K562 (cell line): Measurements from ENCODE around the gene RREB1. TPM values are rescaled to one million over a fixed set of nuclear protein-coding genes. Genes with fewer than 3 reads are reported as not detected.

Experiments used
- GATAD2B ChIP-seq: fragments of 450-650 bp; IDR thresholded peaks from 2 replicates; pipeline ENCODE4 v1.6.1; 2017; ENCODE audit warnings: mild to moderate bottlenecking, borderline replicate concordance
- HMGN3 ChIP-seq: IDR thresholded peaks from 2 replicates; pipeline ENCODE4 v1.6.1; 2011; ENCODE audit warnings: borderline replicate concordance, low read depth, mild to moderate bottlenecking, mixed read lengths, low read length; ENCODE audit not compliant: insufficient read length; ENCODE audit errors: extremely low read depth
- HNRNPL ChIP-seq: fragments of 200-400 bp; formaldehyde crosslinking; IDR thresholded peaks from 2 replicates; pipeline ENCODE4 v1.6.1; 2017; ENCODE audit warnings: low read depth, mild to moderate bottlenecking, low read length
- IRF2 ChIP-seq: sonication (generic); formaldehyde crosslinking; IDR thresholded peaks from 2 replicates; pipeline ENCODE4 v1.8.1; 2022; ENCODE audit warnings: mild to moderate bottlenecking, missing genetic modification reagents
- KDM1A ChIP-seq, 2 experiments: fragments of 450-650 bp; IDR thresholded peaks; 2 replicates each; pipeline ENCODE4 v1.6.1; 2016; ENCODE audit warnings: mild to moderate bottlenecking in 2 of 2
- MYC ChIP-seq, 2 experiments: fragments of 250-450 bp in 1 of 2; sonication (Bioruptor Pico) in 1 of 2; IDR thresholded peaks; 2 replicates each; pipeline versions ENCODE4 v1.5.1 to v1.6.1; 2012 to 2021; ENCODE audit warnings: low read depth in 2 of 2, borderline replicate concordance in 1 of 2, improper control_type of control experiment in 1 of 2, low read length in 1 of 2, mild to moderate bottlenecking in 1 of 2, moderate library complexity in 1 of 2
- NR3C1 ChIP-seq: sonication (generic); formaldehyde crosslinking; IDR thresholded peaks from 2 replicates; pipeline ENCODE4 v1.8.1; 2022; ENCODE audit warnings: missing genetic modification reagents
- PCBP1 ChIP-seq: fragments of 200-400 bp; formaldehyde crosslinking; IDR thresholded peaks from 2 replicates; pipeline ENCODE4 v1.6.1; 2018; ENCODE audit warnings: mild to moderate bottlenecking, low read depth, low read length; ENCODE audit not compliant: poor library complexity, severe bottlenecking
- RB1 ChIP-seq: fragments of 450-650 bp; IDR thresholded peaks from 2 replicates; pipeline ENCODE4 v1.6.1; 2017; ENCODE audit warnings: low read depth, mild to moderate bottlenecking
- RBBP5 ChIP-seq: fragments of 200-600 bp; sonication (generic); IDR thresholded peaks from 2 replicates; pipeline ENCODE4 v1.6.1; 2012; ENCODE audit warnings: borderline replicate concordance, mild to moderate bottlenecking, low read length, control low read depth, inconsistent platforms; ENCODE audit not compliant: insufficient read depth, poor library complexity, severe bottlenecking
- RBM14 ChIP-seq: fragments of 200-400 bp; formaldehyde crosslinking; IDR thresholded peaks from 2 replicates; pipeline ENCODE4 v1.6.1; 2018; ENCODE audit warnings: low read depth, mild to moderate bottlenecking, low read length, moderate library complexity, borderline replicate concordance; ENCODE audit not compliant: insufficient read depth
- RCOR1 ChIP-seq, 2 experiments: IDR thresholded peaks; 2 replicates each; pipeline ENCODE4 v1.6.1; 2012; ENCODE audit warnings: low read depth in 2 of 2, low read length in 2 of 2, borderline replicate concordance in 1 of 2, improper control_type of control experiment in 1 of 2
- SAP30 ChIP-seq: fragments of 200-600 bp; sonication (generic); IDR thresholded peaks from 2 replicates; pipeline ENCODE4 v1.6.1; 2012; ENCODE audit warnings: borderline replicate concordance, low read depth, mild to moderate bottlenecking, moderate library complexity, low read length, control low read depth, inconsistent platforms; ENCODE audit not compliant: insufficient read depth, poor library complexity, severe bottlenecking
- SIN3B ChIP-seq: fragments of 450-650 bp; IDR thresholded peaks from 2 replicates; pipeline ENCODE4 v1.6.1; 2017; ENCODE audit warnings: low read depth, mild to moderate bottlenecking, moderate library complexity
- polyA plus RNA-seq, 8 experiments: library from polyadenylated mRNA; depleted of rRNA in 4 of 8; stranded (reverse) in 5 of 8; unstranded in 3 of 8; fragments of >200 nt; fragmentation: Nextera tagmentation in 2 of 8; fragmentation: Illumina TruSeq in 1 of 8; extraction: Ambion mirVana in 2 of 8; extraction: Trizol in 1 of 8; gene quantifications; 2 replicates each; pipeline versions ENCODE4 v1.2.1 to v1.2.3, GENCODE V29; 2011 to 2014; ENCODE audit warnings: inconsistent platforms in 1 of 8, missing spikeins in 1 of 8
- total RNA-seq, 7 experiments: library from RNA; depleted of rRNA in 6 of 7; stranded (reverse); fragments of >200 nt in 6 of 7; fragmentation: Illumina TruSeq in 2 of 7; extraction: Trizol in 2 of 7; gene quantifications; 2 replicates each; pipeline versions ENCODE4 v1.2.1 to v1.2.3, GENCODE V29; 2011 to 2021; ENCODE audit warnings: low replicate concordance in 1 of 7
- TF ChIP-seq, protein P1 (sequence below): fragments of 450-650 bp; formaldehyde crosslinking; IDR thresholded peaks from 2 replicates; pipeline ENCODE4 v1.4.0; 2022; ENCODE audit warnings: missing genetic modification characterization
- TF ChIP-seq, protein P2 (sequence below), 3 experiments: IDR thresholded peaks in 2 of 3; conservative IDR thresholded peaks in 1 of 3; 2 replicates each; pipeline ENCODE4 v1.5.1; 2011 to 2012; ENCODE audit warnings: low read length in 3 of 3, mild to moderate bottlenecking in 3 of 3, control low read depth in 2 of 3, improper control_type of control experiment in 1 of 3, inconsistent platforms in 1 of 3, low read depth in 1 of 3, mixed read lengths in 1 of 3, moderate library complexity in 1 of 3; ENCODE audit not compliant: insufficient read depth in 2 of 3
- TF ChIP-seq, protein P3 (sequence below): fragments of 450-650 bp; formaldehyde crosslinking; IDR thresholded peaks from 2 replicates; pipeline ENCODE4 v1.4.0; 2020; ENCODE audit warnings: mild to moderate bottlenecking, moderate library complexity
- TF ChIP-seq, protein P4 (sequence below): fragments of 250-450 bp; sonication (Bioruptor Pico); IDR thresholded peaks from 2 replicates; pipeline ENCODE4 v1.9.0; 2021; ENCODE audit warnings: mild to moderate bottlenecking, inconsistent platforms

RREB1 gene
- total and polyA plus RNA-seq, 9 of the 15 experiments (the other 6 are each of a cell fraction or from before 2014, with no cell fraction given), result 3.3 to 64.2 (median 19.3) TPM

DNA sequence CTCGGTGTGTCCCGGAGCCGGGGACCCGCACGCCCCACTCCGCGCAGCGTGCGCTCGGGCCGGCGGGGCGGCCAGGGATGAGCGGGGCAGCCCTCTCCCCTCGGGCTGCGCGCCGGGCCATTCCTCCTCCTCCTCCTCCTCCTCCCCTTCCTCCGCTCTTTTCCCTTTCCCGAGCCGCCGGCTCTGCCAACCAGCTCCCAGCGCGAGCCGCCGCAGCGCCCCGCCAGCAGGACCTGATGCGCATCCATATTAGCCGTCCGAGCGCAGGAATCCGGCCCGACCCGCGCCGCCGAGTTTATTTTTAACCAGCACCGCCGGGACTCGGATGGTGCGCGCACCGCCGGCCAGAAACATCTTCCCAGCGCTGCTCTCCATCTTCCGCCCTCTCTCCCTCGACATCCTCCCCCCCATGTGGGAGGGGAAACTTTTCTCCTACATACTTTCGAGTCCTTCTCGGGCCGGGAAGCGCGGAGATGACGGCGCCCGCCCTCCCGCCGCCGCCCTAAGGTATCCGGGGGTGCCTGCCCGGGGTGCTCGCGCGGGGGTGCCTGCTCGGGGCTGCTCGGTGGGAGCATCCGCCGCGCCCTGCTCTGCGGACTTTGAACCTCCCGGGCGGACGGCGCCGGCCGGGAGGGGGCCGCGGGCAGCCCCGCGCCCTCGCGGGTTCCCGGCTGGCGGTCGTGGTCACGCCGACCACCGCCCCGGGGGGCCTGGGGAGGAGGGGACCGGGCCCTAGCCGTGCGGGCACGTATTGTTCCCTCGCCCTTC, 619 bp downstream of the RREB1 start (continued):
- TF ChIP-seq, protein P1, sequence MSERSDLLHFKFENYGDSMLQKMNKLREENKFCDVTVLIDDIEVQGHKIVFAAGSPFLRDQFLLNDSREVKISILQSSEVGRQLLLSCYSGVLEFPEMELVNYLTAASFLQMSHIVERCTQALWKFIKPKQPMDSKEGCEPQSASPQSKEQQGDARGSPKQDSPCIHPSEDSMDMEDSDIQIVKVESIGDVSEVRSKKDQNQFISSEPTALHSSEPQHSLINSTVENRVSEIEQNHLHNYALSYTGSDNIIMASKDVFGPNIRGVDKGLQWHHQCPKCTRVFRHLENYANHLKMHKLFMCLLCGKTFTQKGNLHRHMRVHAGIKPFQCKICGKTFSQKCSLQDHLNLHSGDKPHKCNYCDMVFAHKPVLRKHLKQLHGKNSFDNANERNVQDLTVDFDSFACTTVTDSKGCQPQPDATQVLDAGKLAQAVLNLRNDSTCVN (CRISPR knock-in tag), result no peak
- TF ChIP-seq SIN3B (0 out of 2 replicates have a peak, but pooled peaks have one; percentile 38), PCBP1 (peak; percentile 88), KDM1A (IDR thresholded peaks at IDR 0.05) (peak in 1 of 2 experiments; percentile 65; a peak in 2 of 4 replicates), RB1 (peak; percentile 72), RBBP5 (peak; percentile 68), NR3C1 (CRISPR knock-in tag) (0 out of 2 replicates have a peak, but pooled peaks have one; percentile 28), IRF2 (no peak), HNRNPL (peak; percentile 16; the same call in 1 of the 2 replicates), SAP30 (peak; percentile 78), GATAD2B (peak; percentile 68), RCOR1 (IDR thresholded peaks at IDR 0.05; ENCODE audit: borderline replicate concordance in 1 of 2, low read depth in 2 of 2, low read length in 2 of 2) (peak in 1 of 2 experiments; percentile 45; a peak in 1 of 4 replicates), RBM14 (0 out of 2 replicates have a peak, but pooled peaks have one; percentile 74), MYC (IDR thresholded peaks at IDR 0.05; ENCODE audit: low read depth, low read length) (no peak), MYC (CRISPR knock-in tag; IDR thresholded peaks at IDR 0.05; ENCODE audit: borderline replicate concordance, low read depth) (no peak), HMGN3 (peak; percentile 21)
- TF ChIP-seq, protein P2, sequence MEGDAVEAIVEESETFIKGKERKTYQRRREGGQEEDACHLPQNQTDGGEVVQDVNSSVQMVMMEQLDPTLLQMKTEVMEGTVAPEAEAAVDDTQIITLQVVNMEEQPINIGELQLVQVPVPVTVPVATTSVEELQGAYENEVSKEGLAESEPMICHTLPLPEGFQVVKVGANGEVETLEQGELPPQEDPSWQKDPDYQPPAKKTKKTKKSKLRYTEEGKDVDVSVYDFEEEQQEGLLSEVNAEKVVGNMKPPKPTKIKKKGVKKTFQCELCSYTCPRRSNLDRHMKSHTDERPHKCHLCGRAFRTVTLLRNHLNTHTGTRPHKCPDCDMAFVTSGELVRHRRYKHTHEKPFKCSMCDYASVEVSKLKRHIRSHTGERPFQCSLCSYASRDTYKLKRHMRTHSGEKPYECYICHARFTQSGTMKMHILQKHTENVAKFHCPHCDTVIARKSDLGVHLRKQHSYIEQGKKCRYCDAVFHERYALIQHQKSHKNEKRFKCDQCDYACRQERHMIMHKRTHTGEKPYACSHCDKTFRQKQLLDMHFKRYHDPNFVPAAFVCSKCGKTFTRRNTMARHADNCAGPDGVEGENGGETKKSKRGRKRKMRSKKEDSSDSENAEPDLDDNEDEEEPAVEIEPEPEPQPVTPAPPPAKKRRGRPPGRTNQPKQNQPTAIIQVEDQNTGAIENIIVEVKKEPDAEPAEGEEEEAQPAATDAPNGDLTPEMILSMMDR (IDR thresholded peaks at IDR 0.05 in 2 of 3, conservative IDR thresholded peaks at IDR 0.05 in 1 of 3; ENCODE audit: insufficient read depth in 2 of 3, low read depth in 1 of 3, low read length in 3 of 3), result no peak
- TF ChIP-seq, protein P3, sequence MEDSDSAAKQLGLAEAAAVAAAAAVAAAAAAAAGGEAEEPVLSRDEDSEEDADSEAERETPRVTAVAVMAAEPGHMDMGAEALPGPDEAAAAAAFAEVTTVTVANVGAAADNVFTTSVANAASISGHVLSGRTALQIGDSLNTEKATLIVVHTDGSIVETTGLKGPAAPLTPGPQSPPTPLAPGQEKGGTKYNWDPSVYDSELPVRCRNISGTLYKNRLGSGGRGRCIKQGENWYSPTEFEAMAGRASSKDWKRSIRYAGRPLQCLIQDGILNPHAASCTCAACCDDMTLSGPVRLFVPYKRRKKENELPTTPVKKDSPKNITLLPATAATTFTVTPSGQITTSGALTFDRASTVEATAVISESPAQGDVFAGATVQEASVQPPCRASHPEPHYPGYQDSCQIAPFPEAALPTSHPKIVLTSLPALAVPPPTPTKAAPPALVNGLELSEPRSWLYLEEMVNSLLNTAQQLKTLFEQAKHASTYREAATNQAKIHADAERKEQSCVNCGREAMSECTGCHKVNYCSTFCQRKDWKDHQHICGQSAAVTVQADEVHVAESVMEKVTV (CRISPR knock-in tag), result no peak
- TF ChIP-seq, protein P4, sequence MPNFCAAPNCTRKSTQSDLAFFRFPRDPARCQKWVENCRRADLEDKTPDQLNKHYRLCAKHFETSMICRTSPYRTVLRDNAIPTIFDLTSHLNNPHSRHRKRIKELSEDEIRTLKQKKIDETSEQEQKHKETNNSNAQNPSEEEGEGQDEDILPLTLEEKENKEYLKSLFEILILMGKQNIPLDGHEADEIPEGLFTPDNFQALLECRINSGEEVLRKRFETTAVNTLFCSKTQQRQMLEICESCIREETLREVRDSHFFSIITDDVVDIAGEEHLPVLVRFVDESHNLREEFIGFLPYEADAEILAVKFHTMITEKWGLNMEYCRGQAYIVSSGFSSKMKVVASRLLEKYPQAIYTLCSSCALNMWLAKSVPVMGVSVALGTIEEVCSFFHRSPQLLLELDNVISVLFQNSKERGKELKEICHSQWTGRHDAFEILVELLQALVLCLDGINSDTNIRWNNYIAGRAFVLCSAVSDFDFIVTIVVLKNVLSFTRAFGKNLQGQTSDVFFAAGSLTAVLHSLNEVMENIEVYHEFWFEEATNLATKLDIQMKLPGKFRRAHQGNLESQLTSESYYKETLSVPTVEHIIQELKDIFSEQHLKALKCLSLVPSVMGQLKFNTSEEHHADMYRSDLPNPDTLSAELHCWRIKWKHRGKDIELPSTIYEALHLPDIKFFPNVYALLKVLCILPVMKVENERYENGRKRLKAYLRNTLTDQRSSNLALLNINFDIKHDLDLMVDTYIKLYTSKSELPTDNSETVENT, result peak; percentile 35; the same call in 1 of the 2 replicates
